Natural killer cell (primary cell): Measurements from ENCODE around the gene IBTK. TPM values are rescaled to one million over a fixed set of nuclear protein-coding genes. Genes with fewer than 3 reads are reported as not detected.

Source experiments
- ATAC-seq, 3 donors: fragments of 150-1000 bp in 2 of 3; fragments of 200-7000 bp in 1 of 3; cut with Tn5 transposase; 1 replicate in 1 of 3; 2 replicates in 2 of 3; pipeline ENCODE4 v1.10.0; 2021; ENCODE audit warnings: mild to moderate bottlenecking in 2 of 3, moderate library complexity in 2 of 3
- DNase-seq, 2 donors: peaks; one replicate each; pipeline versions ENCODE4 v3.0.0 to v3.0.0-alpha.2; 2013 to 2021; ENCODE audit warnings: mixed read lengths in 1 of 2
- H3K27ac ChIP-seq: one replicate; pipeline ENCODE4 v1.5.1; 2013; ENCODE audit warnings: mild to moderate bottlenecking, low read length
- H3K27me3 ChIP-seq: one replicate; pipeline ENCODE4 v1.6.1; 2013; ENCODE audit warnings: low read length; ENCODE audit not compliant: control insufficient read depth, insufficient read depth
- H3K36me3 ChIP-seq: one replicate; pipeline ENCODE4 v1.6.1; 2013; ENCODE audit warnings: low read length; ENCODE audit not compliant: control insufficient read depth, insufficient read depth
- H3K4me1 ChIP-seq: one replicate; pipeline ENCODE4 v1.6.1; 2013; ENCODE audit warnings: low read length; ENCODE audit not compliant: control insufficient read depth, insufficient read depth
- H3K4me3 ChIP-seq: one replicate; pipeline ENCODE4 v1.5.1; 2013; ENCODE audit warnings: low read length
- H3K9me3 ChIP-seq: one replicate; pipeline ENCODE4 v1.6.1; 2013; ENCODE audit warnings: low read length; ENCODE audit not compliant: control insufficient read depth, insufficient read depth
- H3K27ac Mint-ChIP-seq, 2 donors: one replicate each; pipeline ENCODE4 v1.8.0; 2022; ENCODE audit warnings: mild to moderate bottlenecking in 2 of 2, mixed read lengths in 2 of 2, moderate library complexity in 1 of 2
- H3K27me3 Mint-ChIP-seq, 2 donors: one replicate each; pipeline ENCODE4 v1.8.0; 2022; ENCODE audit warnings: low read depth in 2 of 2, mixed read lengths in 2 of 2
- H3K36me3 Mint-ChIP-seq: one replicate; pipeline ENCODE4 v1.8.0; 2022; ENCODE audit warnings: mixed read lengths
- H3K4me1 Mint-ChIP-seq, 2 donors: one replicate each; pipeline ENCODE4 v1.8.0; 2022; ENCODE audit warnings: mixed read lengths in 2 of 2
- H3K4me3 Mint-ChIP-seq: one replicate; pipeline ENCODE4 v1.8.0; 2022; ENCODE audit warnings: mild to moderate bottlenecking, moderate library complexity, mixed read lengths
- H3K9me3 Mint-ChIP-seq, 2 donors: one replicate each; pipeline ENCODE4 v1.8.0; 2022; ENCODE audit warnings: mixed read lengths in 2 of 2
- WGBS: methylation state at CpG from one replicate; pipeline ENCODE4 v1.1.7; 2013; ENCODE audit warnings: missing lambda C conversion rate; ENCODE audit not compliant: insufficient coverage; 5-methylcytosine and 5-hydroxymethylcytosine counted together
- intact Hi-C: fragments of 100-400 bp; cut with micrococcal nuclease; formaldehyde crosslinking; loops from one replicate; pipeline ENCODE4 v1.14.2; 2022
- total RNA-seq, 4 donors: library from RNA; stranded (reverse); fragments of 120-200 nt in 1 of 4; gene quantifications; one replicate each; pipeline versions ENCODE4 v1.2.3 to v1.2.4, GENCODE V29; 2013 to 2022
- TF ChIP-seq, protein P1 (sequence below): fragments of 200-600 bp; IDR thresholded peaks from one replicate; pipeline ENCODE4 v1.8.0; 2022; ENCODE audit warnings: antibody characterized with exemption

The IBTK gene
- total RNA-seq, 3 donors from 2014 or later (not counting 1 experiment from before 2014, with no cell fraction given): 18.3 to 23.5 (median 22.2) TPM

DNA sequence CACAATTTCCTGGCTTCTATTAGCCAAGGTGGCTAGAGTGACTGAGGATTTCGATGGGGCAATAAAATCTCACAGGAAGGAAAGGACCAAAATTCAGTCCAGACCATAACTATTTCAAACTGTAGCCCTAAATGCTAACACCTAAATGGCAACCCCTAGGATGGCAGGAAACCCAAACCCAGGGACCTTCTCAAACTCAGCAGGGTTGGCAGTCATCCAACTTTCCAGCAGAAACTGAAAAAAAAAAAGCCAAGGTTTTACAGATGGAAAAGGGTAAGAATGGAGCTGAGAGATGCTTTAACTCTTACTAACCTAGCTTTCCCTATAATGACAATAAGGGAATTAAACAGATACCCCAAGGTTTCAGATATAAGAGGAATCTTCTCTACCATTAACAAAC lies 10.5 kb downstream of the IBTK start:
- H3K27me3 Mint-ChIP-seq: no peaks in the 10 kb centered on the region
- DNase-seq (no peak), ATAC-seq (no peak)
- H3K9me3 Mint-ChIP-seq: no peaks in the 10 kb centered on the region
- WGBS: 0% methylated on average over 1 of the region's 1 CpG
- H3K27me3 ChIP-seq: no peaks in the 10 kb centered on the region
- no peaks in the 10 kb centered on the region for H3K9me3 ChIP-seq
- H3K36me3 Mint-ChIP-seq: no peaks in the 10 kb centered on the region
- no peaks in the 10 kb centered on the region for H3K4me1 ChIP-seq
- intact Hi-C loops: no loop called here
- peaks cover 13% of the 10 kb centered on the region for H3K36me3 ChIP-seq
- no peak overlapping the region for H3K4me3 Mint-ChIP-seq
- H3K4me1 Mint-ChIP-seq: peaks cover 12 to 19% of the 10 kb centered on the region in 2 donors
- no peak overlapping the region for H3K27ac Mint-ChIP-seq
- no peak overlapping the region for H3K4me3 ChIP-seq
- TF ChIP-seq, protein P1, sequence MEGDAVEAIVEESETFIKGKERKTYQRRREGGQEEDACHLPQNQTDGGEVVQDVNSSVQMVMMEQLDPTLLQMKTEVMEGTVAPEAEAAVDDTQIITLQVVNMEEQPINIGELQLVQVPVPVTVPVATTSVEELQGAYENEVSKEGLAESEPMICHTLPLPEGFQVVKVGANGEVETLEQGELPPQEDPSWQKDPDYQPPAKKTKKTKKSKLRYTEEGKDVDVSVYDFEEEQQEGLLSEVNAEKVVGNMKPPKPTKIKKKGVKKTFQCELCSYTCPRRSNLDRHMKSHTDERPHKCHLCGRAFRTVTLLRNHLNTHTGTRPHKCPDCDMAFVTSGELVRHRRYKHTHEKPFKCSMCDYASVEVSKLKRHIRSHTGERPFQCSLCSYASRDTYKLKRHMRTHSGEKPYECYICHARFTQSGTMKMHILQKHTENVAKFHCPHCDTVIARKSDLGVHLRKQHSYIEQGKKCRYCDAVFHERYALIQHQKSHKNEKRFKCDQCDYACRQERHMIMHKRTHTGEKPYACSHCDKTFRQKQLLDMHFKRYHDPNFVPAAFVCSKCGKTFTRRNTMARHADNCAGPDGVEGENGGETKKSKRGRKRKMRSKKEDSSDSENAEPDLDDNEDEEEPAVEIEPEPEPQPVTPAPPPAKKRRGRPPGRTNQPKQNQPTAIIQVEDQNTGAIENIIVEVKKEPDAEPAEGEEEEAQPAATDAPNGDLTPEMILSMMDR: no peak
- no peak overlapping the region for H3K27ac ChIP-seq

- H3K4me1 ChIP-seq: no peaks in the 10 kb centered on the region
- TF ChIP-seq, protein P1: no peak
- no peaks in the 10 kb centered on the region for H3K9me3 ChIP-seq
- no peaks in the 10 kb centered on the region for H3K27me3 Mint-ChIP-seq
- H3K4me1 Mint-ChIP-seq: peaks cover 0 to 15% of the 10 kb centered on the region in 2 donors
- no peak overlapping the region for H3K4me3 Mint-ChIP-seq
- no peaks in the 10 kb centered on the region for H3K27me3 ChIP-seq
- H3K36me3 Mint-ChIP-seq: peaks cover 8% of the 10 kb centered on the region
- no peak for ATAC-seq
- H3K9me3 Mint-ChIP-seq: no peaks in the 10 kb centered on the region
- no peak overlapping the region for H3K4me3 ChIP-seq
- WGBS: no CpG with 5 or more reads among the region's 1 CpG
- no peak for DNase-seq
- no peak overlapping the region for H3K27ac Mint-ChIP-seq
- H3K27ac ChIP-seq: no peak overlapping the region
- peaks cover 54% of the 10 kb centered on the region for H3K36me3 ChIP-seq
- intact Hi-C loops: no loop called here
Observed at GRCh38 chr6:82227770-82228169, 19.8 kb downstream of the IBTK start.

DNA sequence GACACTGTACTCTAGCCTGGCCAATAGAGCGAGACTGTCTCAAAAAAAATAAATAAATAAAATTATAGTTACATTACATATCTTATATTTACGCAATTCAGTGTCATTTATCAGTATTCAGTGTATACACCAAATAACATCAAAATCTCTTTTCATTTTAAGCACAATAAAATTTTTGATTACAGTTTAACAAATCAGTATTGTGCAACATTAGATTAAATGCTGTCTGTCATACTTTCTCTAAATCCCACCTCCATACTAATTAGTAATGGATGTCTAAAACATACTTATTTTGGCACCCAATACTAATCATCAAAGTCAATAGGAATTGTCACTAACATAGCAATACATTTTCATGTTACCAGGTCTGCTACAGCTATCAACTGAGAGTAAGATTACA lies 27.4 kb downstream of the IBTK start:
- peaks cover 48% of the 10 kb centered on the region for H3K36me3 ChIP-seq
- H3K4me3 Mint-ChIP-seq: no peak overlapping the region
- no peaks in the 10 kb centered on the region for H3K9me3 ChIP-seq
- intact Hi-C loops: no loop called here
- H3K27me3 ChIP-seq: no peaks in the 10 kb centered on the region
- H3K9me3 Mint-ChIP-seq: no peaks in the 10 kb centered on the region
- no peak overlapping the region for H3K27ac ChIP-seq
- H3K4me3 ChIP-seq: no peak overlapping the region
- H3K4me1 Mint-ChIP-seq: no peaks in the 10 kb centered on the region
- H3K36me3 Mint-ChIP-seq: peaks cover 8% of the 10 kb centered on the region
- DNase-seq (no peak), ATAC-seq (no peak)
- TF ChIP-seq, protein P1: no peak
- H3K27ac Mint-ChIP-seq: no peak overlapping the region
- H3K27me3 Mint-ChIP-seq: no peaks in the 10 kb centered on the region
- 100% methylated on average over 1 of the region's 2 CpGs for WGBS
- no peaks in the 10 kb centered on the region for H3K4me1 ChIP-seq

DNA sequence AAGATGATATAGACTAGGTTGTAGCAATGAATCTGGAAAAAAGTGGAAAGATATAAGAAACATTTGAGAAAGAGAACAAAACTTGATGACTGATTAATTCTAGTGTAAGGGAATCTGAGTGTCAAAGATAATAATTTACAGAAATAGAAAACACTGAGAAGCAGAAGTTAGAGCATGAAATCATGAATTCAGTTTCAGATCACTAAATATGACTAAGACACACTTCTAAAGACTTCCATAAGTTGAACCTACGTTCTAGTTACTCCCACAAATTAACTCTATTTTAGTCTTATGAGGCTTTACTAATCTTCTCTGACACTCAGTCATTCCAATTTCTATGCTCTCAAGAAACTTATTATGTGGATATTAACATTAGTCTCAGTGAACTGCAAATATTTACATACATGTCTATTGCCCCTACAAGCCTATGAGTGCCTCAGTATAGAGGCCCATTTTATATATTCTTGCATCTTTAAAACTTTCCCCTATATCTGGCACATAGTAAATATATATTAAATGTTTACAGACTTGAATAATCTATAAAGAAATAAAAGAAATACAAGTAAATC lies 30.4 kb downstream of the IBTK start:
- Mint-ChIP-seq H3K9me3 (no peaks in the 10 kb centered on the region), H3K36me3 (peaks cover 22% of the 10 kb centered on the region), H3K27ac (no peak overlapping the region), H3K27me3 (no peaks in the 10 kb centered on the region), H3K4me3 (no peak overlapping the region), H3K4me1 (no peaks in the 10 kb centered on the region)
- TF ChIP-seq, protein P1: no peak
- no peaks in the 10 kb centered on the region for H3K9me3 ChIP-seq
- H3K4me1 ChIP-seq: no peaks in the 10 kb centered on the region
- peaks cover 50% of the 10 kb centered on the region for H3K36me3 ChIP-seq
- no CpG with 5 or more reads among the region's 1 CpG for WGBS
- H3K4me3 ChIP-seq: no peak overlapping the region
- DNase-seq: no peak
- H3K27ac ChIP-seq: no peak overlapping the region
- no peaks in the 10 kb centered on the region for H3K27me3 ChIP-seq
- intact Hi-C loops: no loop called here
- ATAC-seq: no peak
